ENCODE results near the gene TPRG1.
A peak's percentile ranks its signal among the peaks of the same experiment; 100 is the strongest.

Gene TPRG1

DNA sequence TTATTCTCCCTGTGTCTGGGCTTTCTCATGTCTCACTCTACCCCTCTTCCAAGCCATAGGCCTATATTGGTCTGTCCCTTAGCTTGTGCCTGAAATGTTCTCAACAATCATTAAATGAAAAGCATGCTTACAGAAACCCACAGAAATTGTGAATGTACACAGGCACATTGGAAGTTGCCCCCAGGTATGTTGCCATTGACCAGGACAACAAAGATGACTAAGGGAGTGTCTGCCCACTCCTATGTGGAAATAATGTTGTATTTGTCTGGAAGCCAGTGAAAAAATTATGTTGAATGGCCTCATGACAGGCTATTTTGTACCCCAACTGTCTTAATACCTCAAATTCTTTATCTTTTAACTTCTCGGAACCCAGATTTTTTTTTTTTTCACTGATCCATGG is 102.0 kb downstream of the TPRG1 start:
- H3K27ac ChIP-seq = peak overlapping the region; percentile 11
- no peak for DNase-seq (ENCODE audit: low read depth, low spot score)

DNA sequence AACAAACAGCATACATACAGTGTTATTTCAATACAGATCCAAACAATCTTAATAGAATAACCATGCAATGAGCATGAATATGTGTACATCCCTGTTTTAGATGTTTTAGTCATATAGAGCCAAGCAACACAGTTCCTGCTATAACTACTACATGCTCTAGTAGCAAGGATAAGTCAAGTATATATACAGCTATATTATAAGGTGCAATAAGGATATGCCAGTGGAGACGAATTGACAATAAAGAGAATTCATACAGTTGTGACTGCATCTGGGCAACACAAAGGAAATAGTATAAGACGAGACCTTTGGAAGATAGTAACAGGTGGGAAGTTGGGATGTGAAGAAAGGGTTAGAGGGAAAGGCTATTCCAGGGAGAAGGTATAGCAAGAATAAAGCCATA is 103.4 kb downstream of the TPRG1 start:
- H3K27ac ChIP-seq = no peak overlapping the region
- no peak for DNase-seq (ENCODE audit: low read depth, low spot score)

DNA sequence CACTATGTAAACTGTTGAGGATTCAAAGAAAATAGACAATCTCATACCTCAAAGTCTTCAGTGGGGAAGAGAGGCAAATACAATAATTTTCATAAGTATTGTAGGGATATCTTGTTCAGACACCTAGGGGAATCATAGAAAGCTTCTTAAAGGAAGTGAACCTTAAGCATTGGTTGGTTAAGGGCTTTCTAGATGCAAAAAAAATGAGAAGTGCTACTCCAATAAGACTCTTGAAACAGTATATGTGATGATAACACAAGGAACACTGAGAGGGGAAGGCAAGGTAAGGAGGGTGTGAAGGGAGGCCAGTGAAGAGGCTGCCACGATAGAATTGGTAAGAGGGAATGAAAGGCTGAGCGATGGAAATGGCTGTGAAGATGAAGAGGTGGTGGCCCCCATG is 104.1 kb downstream of the TPRG1 start:
- DNase-seq (ENCODE audit: low read depth, low spot score) = no peak
- H3K27ac ChIP-seq = peak overlapping the region; percentile 84

DNA sequence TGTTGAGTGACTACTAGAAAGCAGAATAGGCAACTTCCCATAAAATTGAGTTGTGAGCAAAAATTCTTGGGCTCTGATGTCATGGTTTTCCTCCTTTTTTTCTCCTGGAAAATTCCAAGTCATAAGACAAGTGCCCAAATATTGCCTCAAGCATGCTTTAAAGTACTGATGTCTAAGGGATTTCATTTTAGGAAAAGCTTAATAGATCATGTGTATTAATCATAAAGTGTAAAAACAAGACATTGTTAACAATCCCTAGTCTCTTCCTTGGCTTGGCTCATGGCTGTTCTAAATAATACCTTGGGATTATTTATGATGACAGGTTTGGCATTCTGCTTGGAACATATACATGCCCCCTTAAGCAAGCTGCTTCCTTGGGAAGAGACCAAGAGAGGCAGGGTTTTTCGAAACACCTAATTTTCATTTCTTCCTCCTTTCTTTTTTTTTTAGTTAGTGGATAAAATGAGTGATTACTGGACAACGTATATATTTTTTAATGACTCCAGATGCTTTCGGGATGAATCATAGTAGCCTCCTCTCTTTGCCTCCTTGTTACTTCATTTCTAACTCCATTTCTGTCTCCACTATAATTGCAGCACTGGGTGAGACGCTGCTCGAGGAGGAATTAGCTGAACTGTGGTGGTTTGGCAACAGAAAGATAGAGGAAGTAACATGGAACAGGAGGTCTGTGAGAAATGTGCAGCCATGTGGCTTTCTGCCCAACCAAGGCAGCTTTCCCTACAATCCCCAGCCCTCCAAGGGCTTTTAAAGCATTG is 104.9 kb downstream of the TPRG1 start:
- peak overlapping the region; percentile 84 for H3K27ac ChIP-seq
- no peak for DNase-seq (ENCODE audit: low read depth, low spot score)

DNA sequence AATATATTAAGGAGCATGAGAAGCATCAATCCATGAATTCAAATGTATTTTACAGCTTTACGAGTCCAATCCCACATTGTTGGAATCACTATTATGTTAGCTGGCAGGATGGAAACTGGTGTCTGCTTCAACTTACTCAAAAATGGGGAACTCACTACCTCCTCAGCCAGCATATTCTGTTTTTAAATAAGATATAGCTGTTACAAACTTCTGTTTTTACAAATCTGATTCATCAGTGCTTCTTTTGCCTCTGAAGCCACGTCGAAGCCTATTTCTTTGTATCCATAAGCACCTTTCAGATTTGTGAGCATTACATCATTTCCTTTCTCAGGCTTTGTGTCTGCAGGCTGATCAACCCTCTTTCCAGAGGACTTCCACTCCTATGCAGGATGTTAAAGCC is 105.9 kb downstream of the TPRG1 start:
- H3K27ac ChIP-seq = peak overlapping the region; percentile 84

DNA sequence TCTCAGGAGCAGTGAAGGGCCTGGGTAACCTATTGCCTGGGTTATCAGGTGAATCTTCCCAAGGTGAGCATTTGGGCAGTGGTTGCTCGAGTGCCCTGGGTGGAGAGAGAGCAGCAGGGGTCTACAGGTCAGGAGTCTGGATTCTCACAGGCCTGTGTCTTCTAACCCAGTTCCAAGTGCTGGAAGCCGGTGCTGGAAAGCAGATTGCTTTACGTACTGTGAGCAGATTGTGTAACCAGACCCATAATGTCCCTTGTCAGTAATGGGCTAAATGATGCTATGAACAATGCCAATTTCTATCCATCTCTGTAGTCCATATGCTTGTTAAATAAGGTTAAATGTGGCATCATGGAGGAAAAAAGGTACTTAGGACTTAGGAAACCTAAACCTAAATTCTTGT is 106.5 kb downstream of the TPRG1 start:
- DNase-seq (ENCODE audit: low read depth, low spot score) = no peak
- peak overlapping the region; percentile 84 for H3K27ac ChIP-seq

More for the DNA sequence above, 105.9 kb downstream of the TPRG1 start:
- no peak for DNase-seq (ENCODE audit: low read depth, low spot score)

DNA sequence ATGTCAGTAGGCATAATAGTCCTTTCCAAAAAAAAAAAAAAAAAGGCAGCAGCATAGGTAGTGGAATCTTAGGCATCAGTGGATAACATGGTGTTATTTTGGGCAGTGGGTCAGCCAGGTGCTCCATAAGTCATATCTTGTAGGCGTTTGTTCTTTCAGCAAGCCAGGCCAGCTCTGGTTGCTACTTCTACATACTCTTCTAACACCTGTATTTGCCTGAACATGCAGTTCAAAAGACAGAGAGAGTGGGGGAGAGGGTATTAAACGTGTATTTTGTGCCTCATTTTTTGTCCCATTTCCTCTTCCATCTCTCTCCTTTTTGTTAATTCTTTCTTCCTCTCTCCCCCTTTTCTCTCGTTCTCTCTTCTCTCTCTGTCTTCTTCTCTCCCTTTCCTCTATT is 110.4 kb downstream of the TPRG1 start:
- H3K27ac ChIP-seq = peak overlapping the region; percentile 88
- no peak for DNase-seq (ENCODE audit: low read depth, low spot score)

DNA sequence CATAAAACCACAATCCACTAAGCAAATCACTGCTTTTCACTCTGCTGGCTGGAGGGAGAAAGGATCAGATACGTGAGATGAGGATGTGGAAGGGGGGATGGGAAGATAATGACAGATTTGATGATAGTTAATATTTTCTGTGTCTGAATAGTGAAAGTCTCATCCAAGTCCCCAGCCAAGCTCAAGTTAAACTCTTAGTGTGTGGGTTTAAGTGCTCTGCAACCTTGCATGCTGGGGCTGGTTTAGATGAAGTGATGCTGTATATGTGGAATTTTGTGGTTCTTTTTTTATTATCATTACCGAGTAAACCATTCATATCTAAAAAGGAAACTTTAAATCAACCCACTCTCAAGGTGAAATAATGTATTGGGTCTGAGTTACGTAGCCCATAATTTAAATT is 111.0 kb downstream of the TPRG1 start:
- DNase-seq (ENCODE audit: low read depth, low spot score) = no peak
- H3K27ac ChIP-seq = peak overlapping the region; percentile 88

DNA sequence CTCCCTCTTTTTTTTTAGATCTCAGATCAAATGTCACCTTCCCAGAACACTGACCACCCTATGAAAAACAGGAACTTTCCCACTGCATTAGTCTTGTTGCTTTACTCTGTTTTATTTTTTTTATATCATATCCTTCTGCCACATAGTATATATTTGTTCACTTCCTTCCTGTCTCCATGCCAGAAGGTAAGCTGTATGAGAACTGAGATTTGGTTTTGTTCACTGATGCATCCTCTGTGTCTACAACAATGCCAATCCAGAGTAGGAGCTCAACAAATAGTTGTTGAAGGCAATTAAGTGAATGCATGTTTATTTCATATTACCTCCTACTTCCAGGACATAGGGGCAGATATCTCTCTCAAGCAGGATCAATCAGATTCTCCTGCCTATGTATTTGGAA is 114.4 kb downstream of the TPRG1 start:
- DNase-seq (ENCODE audit: low read depth, low spot score) = no peak
- no peak overlapping the region for H3K27ac ChIP-seq

DNA sequence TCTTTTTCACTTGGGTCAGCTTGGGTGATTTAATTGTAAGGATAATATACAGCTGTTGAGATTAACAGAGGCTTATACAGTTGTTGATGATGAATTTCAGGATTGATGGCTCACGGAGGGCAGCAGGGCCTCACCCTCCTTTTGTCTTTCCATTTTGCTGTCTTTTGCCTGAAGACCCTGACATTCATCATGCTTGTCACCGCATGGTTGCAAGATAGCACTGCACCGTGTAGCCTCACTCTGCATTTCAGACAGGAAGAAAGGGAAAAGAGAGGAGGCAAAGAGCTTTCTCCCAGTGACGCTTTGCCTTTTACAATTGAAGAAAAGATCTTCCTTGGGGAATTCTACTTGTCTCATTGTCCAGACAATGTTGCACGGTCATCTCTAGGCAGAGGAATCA is 115.1 kb downstream of the TPRG1 start:
- H3K27ac ChIP-seq = no peak overlapping the region

DNA sequence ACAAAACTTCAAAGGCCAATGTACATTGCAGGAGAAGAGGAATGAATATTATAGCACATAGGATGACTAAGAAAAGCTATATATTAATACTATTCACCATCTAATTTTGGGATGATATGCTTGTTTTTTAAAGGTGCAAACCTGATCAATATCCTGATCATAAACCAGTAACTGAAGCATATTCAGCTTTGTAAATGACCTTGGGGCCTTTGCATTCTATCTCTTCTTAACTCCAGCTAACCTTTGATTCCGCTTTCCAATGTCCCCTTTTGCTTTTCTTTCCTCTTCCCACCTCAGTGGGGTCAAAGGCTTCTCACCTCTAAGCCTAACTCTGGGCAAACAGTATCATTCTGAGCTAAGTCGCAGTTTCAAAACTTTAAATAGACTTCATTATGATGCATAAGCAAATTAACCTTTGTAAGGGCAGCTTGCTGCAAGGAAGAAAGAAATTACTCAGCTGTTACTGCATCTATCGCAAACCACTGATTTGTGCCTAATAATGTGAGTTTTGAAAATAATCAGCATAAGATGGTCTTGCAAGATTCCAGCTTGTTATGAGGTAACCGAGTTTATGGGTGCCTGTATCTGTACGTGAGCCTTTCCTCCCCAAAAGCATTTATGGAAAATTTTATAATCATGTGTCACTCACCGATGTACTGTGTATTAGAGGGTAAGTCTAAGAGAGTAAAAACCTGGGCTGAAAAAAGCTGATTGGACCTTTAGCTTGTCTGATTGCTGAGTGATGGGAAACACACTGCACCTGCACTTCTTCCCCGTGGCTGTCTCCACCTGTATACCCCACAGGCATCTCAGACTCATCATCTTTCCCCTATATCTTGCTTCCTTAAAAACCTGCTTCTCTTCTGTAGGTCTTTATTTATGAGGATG is 116.8 kb downstream of the TPRG1 start:
- H3K27ac ChIP-seq = no peak overlapping the region
- no peak for DNase-seq (ENCODE audit: low read depth, low spot score)

More for the DNA sequence above, 115.1 kb downstream of the TPRG1 start:
- no peak for DNase-seq (ENCODE audit: low read depth, low spot score)

DNA sequence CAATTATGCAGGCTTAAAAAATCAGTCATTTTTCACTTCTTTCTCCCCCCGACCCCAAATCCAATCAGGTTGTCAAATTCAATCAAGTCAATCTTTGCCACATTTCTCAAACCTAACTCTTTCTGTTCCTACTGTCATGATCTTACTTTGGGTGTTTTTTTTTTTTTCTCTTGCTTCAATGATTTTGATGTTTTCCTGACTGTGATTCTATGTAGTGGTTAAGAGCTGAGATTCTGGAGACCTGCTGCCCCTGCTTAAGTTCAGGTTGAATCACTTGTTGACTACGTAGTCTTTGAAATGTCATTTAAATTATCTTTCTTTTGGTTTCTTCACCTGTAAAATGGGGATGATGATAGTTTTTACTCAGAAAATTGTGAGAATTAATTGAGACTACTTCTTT is 117.5 kb downstream of the TPRG1 start:
- DNase-seq (ENCODE audit: low read depth, low spot score) = no peak
- H3K27ac ChIP-seq = no peak overlapping the region

DNA sequence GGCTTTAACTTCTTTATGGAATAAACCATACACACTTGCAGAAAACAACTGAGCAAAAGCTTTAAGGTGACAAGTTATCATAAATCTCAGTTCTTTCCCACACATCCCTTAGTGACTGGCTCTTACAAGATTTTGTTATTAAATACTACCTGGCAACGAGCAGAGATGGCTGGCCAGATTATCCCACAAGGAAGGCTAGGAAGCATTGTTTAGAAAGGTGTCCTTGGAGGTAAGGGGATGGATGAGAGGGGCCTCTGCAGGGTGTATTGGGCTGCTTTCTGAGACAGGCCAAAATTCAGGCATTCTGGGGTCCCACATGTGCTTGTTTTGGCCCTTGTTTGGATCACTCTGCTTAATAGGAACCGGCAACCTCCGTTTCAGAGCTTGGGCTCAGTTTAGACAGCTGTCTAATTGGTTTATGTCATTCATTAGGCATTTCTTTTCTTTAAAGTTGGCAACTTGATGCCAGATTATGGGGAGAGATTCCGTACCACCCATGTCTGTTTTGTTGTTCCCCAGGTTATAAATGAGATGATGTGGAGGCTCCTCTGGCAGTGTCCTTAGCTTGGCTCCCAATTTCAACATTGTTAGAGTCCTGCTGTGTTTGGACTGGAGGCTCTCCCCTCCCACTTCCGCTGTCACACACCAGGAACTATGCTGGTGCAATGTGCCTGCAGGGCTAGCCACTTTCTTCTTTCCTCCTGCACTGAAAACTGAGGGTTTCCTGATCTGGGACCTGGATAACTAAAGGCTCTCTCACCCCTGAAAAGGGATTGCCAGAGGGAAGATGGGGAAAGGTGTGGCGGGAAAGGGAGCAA is 121.1 kb downstream of the TPRG1 start:
- no peak for DNase-seq (ENCODE audit: low read depth, low spot score)
- H3K27ac ChIP-seq = peak overlapping the region; percentile 69

DNA sequence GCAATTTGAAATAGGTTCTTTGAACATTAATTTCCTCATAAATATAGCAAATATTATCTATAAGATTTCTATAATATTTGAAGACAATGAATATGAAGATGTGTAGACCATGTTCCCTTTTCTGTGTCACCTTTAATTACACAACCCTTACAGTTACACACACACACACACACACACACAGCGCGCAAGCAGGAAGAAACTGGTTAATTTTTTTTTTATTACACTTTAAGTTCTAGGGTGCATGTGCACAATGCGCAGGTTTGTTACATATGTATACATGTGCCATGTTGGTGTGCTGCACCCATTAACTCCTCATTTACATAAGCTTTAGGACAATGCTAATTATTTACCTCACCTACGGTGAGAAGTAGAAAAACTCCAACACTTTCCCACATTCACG is 122.9 kb downstream of the TPRG1 start:
- DNase-seq (ENCODE audit: low read depth, low spot score) = no peak
- no peak overlapping the region for H3K27ac ChIP-seq

DNA sequence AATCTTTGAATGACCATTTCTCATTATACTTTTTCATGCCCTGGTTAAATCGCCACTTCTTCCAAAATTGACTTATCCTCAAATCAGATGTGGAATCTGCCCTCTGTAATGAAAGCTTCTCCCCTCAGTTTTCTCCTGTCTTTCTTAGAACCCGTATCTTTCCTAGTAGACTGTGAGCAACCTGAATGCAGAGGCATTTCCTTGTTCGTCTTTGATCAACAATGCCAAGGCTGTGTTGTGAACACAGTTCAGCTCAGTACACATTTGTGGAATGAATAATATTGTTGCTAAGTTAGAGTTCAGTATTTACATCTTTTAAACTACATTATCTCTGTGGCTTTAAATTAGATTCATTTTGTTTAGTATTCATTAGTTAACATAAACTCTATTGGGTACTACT is 123.3 kb downstream of the TPRG1 start:
- no peak overlapping the region for H3K27ac ChIP-seq
- DNase-seq (ENCODE audit: low read depth, low spot score) = no peak

DNA sequence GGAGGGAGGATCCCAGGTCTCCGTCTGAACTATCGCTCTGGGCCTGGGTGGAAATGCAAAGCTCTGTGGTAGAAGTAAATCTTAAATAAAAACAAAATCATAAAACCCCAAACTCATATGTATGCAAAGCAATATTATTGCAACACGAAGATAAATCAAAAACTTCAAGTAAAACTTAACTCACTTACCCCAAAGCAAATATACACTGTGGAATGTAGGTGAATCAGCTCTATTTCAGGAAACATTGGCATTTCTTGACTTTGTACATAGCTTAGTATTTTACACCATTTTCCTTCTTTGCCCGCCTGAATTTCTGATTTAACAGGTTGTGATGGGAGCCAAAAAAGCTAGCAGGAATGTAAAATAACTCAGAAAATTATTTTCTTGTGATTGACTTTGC is 126.2 kb downstream of the TPRG1 start:
- peak overlapping the region; percentile 76 for H3K27ac ChIP-seq
- DNase-seq (ENCODE audit: low read depth, low spot score) = no peak

DNA sequence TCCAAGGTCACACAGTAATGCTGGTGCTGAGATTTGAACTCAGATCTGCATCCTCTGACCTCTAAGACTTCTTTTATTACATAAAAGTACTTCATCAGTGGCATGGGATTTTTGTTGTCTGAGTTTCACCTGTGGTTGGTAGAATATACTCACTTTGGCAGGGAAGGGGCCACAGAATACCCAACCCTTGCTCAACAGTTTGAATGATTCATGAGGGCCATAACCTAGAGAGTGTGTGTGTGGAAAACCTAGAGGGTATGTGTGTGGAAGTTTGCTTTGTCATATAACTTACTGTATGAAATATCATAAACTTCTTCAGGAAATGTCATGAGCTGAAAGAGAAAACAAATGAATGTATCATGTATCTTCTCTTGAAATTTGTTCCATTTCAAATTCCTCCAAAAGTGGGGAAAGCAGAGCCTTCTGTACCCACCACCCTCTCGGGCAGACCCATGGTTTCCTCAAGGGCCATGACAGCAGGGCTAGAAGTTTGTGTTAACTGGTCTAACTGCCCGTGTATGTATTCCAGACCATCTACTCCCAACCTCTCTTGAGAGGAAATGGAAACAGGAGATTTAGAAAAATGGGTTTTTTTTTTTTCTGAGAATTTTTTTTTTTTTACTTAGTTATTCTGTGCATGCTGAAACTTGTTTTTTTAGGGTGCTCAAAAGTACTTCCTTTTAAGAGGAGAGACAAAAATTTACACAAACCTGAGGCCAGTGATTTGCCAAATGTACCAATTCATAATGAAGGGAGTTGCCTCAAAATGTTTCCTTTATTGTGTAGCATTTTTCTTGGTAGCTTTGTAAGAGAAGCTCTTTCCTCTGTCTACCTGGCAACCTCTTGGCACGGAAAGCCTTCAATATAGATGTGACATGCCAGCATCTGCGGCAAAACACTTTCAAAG is 127.0 kb downstream of the TPRG1 start:
- peak; percentile 55 for DNase-seq (ENCODE audit: low read depth, low spot score)
- H3K27ac ChIP-seq = peak overlapping the region; percentile 76

DNA sequence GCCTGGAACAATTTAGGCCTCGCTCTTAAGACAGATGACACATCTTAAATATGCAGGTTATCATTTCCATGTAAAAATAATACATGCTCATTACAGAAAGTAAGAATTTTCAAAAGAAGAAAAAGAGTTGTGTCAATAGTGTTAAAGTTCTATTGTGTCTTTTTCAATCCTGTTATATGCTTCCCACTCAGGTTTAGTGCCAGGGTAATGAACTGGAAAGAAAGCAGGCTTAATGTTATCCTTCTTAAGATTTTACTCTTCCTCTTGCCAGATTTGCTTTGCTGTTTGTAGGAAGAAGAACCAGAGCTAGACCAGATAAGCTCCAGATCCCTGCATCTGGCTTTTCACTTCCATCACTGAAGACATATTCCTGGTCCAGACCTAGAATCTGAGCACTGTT is 128.6 kb downstream of the TPRG1 start:
- no peak overlapping the region for H3K27ac ChIP-seq
- DNase-seq (ENCODE audit: low read depth, low spot score) = no peak

DNA sequence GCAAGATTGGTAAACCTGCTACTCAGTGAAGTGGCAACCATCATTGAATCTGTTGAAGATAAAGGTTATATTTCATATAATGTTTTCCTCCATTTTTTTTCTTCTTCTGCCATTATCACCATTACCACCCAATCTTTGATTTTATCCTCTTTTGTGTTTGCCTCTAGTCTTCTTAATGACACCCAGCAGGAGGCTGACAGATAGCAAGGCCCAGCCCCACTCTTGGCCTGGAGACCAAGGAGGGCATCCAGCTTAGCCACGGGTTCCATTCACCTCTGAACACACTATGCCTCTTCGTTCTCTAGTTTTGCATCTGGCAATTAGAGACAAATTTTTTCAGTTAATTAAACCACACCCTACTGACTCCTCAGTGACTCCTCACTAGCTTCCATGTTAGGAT is 129.7 kb downstream of the TPRG1 start:
- no peak overlapping the region for H3K27ac ChIP-seq
- DNase-seq (ENCODE audit: low read depth, low spot score) = no peak

DNA sequence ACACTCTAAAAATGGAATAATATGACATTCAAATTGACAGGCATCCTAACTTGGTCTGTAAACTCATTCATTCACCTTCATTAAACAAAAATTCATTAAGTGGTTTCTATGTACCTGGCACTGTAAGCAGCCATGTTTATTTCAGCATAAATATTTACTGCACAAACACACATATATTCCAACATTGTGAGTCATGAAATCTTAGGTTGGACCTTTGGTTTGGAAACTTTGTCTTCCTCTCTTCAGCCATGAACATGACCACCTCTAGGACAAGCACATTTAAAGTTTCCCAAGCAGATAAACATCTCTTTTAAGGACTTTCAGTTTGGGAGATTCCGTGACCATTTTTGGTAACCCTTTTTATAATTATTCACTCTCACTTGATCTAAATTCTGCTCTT is 131.8 kb downstream of the TPRG1 start:
- no peak for DNase-seq (ENCODE audit: low read depth, low spot score)
- peak overlapping the region; percentile 77 for H3K27ac ChIP-seq

Measured in epithelial cell of prostate (primary cell).